H9 (cell line): ENCODE results near the gene MGMT. TPM values are rescaled to one million over a fixed set of nuclear protein-coding genes. Genes with fewer than 3 reads are reported as not detected.

Source experiments
- DNase-seq: peaks from one replicate; pipeline ENCODE4 v3.0.0-alpha.2; 2017
- H2AFZ ChIP-seq: one replicate; pipeline ENCODE4 v1.6.1; 2013; ENCODE audit warnings: mild to moderate bottlenecking, low read length, control low read depth, moderate library complexity
- H2AK5ac ChIP-seq: 2 replicates; pipeline ENCODE4 v1.6.1; 2013; ENCODE audit warnings: low read length, control low read depth, mixed read lengths; ENCODE audit not compliant: insufficient read length
- H2BK120ac ChIP-seq: one replicate; pipeline ENCODE4 v1.6.1; 2013; ENCODE audit warnings: low read depth, mild to moderate bottlenecking, low read length, control low read depth, inconsistent platforms; ENCODE audit not compliant: poor library complexity, severe bottlenecking
- H2BK12ac ChIP-seq: 2 replicates; pipeline ENCODE4 v1.6.1; 2013; ENCODE audit warnings: low read length, control low read depth, mixed read lengths, low read depth; ENCODE audit not compliant: insufficient read length
- H2BK15ac ChIP-seq: 2 replicates; pipeline ENCODE4 v1.6.1; 2013; ENCODE audit warnings: low read depth, low read length, control low read depth
- H2BK20ac ChIP-seq: one replicate; pipeline ENCODE4 v1.6.1; 2013; ENCODE audit warnings: low read depth, mild to moderate bottlenecking, low read length, control low read depth, inconsistent platforms; ENCODE audit not compliant: poor library complexity, severe bottlenecking
- H2BK5ac ChIP-seq: 2 replicates; pipeline ENCODE4 v1.6.1; 2013; ENCODE audit warnings: low read length, control low read depth, mixed read lengths; ENCODE audit not compliant: insufficient read length
- H3K14ac ChIP-seq: 2 replicates; pipeline ENCODE4 v1.6.1; 2013; ENCODE audit warnings: low read length, control low read depth; ENCODE audit not compliant: insufficient read depth
- H3K18ac ChIP-seq: 2 replicates; pipeline ENCODE4 v1.6.1; 2013; ENCODE audit warnings: low read depth, mild to moderate bottlenecking, mixed read lengths, low read length, control low read depth; ENCODE audit not compliant: insufficient read length
- H3K23ac ChIP-seq: 2 replicates; pipeline ENCODE4 v1.6.1; 2013; ENCODE audit warnings: low read length, control low read depth, mixed read lengths, low read depth; ENCODE audit not compliant: insufficient read length
- H3K23me2 ChIP-seq: 2 replicates; pipeline ENCODE4 v1.6.1; 2013; ENCODE audit warnings: low read depth, mild to moderate bottlenecking, mixed read lengths, low read length, control low read depth; ENCODE audit not compliant: insufficient read length, poor library complexity, severe bottlenecking
- H3K27ac ChIP-seq: 2 replicates; pipeline ENCODE4 v1.5.1; 2013; ENCODE audit warnings: low read length, control low read depth, mixed read lengths, low read depth; ENCODE audit not compliant: insufficient read length
- H3K27me3 ChIP-seq: 2 replicates; pipeline ENCODE4 v1.6.1; 2013; ENCODE audit warnings: low read length, control low read depth, inconsistent platforms; ENCODE audit not compliant: insufficient read depth
- H3K4ac ChIP-seq: 2 replicates; pipeline ENCODE4 v1.6.1; 2013; ENCODE audit warnings: low read depth, mild to moderate bottlenecking, control low read depth, inconsistent platforms, low read length, moderate library complexity
- H3K4me1 ChIP-seq: 2 replicates; pipeline ENCODE4 v1.6.1; 2013; ENCODE audit warnings: low read length, control low read depth, inconsistent platforms; ENCODE audit not compliant: insufficient read depth
- H3K4me2 ChIP-seq: 2 replicates; pipeline ENCODE4 v1.6.1; 2013; ENCODE audit warnings: low read length, control low read depth, mixed read lengths; ENCODE audit not compliant: insufficient read length, insufficient read depth
- H3K56ac ChIP-seq: 2 replicates; pipeline ENCODE4 v1.6.1; 2013; ENCODE audit warnings: low read depth, mild to moderate bottlenecking, mixed read lengths, low read length, control low read depth; ENCODE audit not compliant: insufficient read length
- H3K79me1 ChIP-seq: 2 replicates; pipeline ENCODE4 v1.6.1; 2013; ENCODE audit warnings: low read depth, mild to moderate bottlenecking, moderate library complexity, low read length, control low read depth, inconsistent platforms; ENCODE audit not compliant: insufficient read depth, poor library complexity, severe bottlenecking
- H3K79me2 ChIP-seq: 2 replicates; pipeline ENCODE4 v1.6.1; 2013; ENCODE audit warnings: low read length, control low read depth, inconsistent platforms; ENCODE audit not compliant: insufficient read depth
- H3K9ac ChIP-seq: 2 replicates; pipeline ENCODE4 v1.6.1; 2013; ENCODE audit warnings: low read length, control low read depth, mixed read lengths; ENCODE audit not compliant: insufficient read length; ENCODE audit errors: extremely low read depth
- H3K9me3 ChIP-seq: one replicate; pipeline ENCODE4 v1.6.1; 2013; ENCODE audit warnings: low read depth, low read length, inconsistent platforms; ENCODE audit not compliant: control insufficient read depth
- H3T11ph ChIP-seq: one replicate; pipeline ENCODE4 v1.6.1; 2013; ENCODE audit warnings: mild to moderate bottlenecking, low read length, control low read depth, inconsistent platforms
- H4K20me1 ChIP-seq: one replicate; pipeline ENCODE4 v1.6.1; 2013; ENCODE audit not compliant: control insufficient read depth, insufficient read length, insufficient read depth
- H4K5ac ChIP-seq: 2 replicates; pipeline ENCODE4 v1.6.1; 2013; ENCODE audit warnings: low read depth, mild to moderate bottlenecking, mixed read lengths, low read length, control low read depth; ENCODE audit not compliant: insufficient read length
- H4K8ac ChIP-seq: replicated peaks from 2 replicates; pipeline ENCODE4 v1.6.1; 2013; ENCODE audit warnings: low read length, control low read depth, mixed read lengths, low read depth; ENCODE audit not compliant: insufficient read length
- H4K91ac ChIP-seq: 2 replicates; pipeline ENCODE4 v1.6.1; 2013; ENCODE audit warnings: low read depth, mild to moderate bottlenecking, moderate library complexity, mixed read lengths, low read length, control low read depth; ENCODE audit not compliant: insufficient read length
- H3K27ac Mint-ChIP-seq, 3 experiments: 2 replicates in 2 of 3; 3 replicates in 1 of 3; pipeline ENCODE4 v1.8.0; 2020 to 2021; ENCODE audit warnings: mixed read lengths in 3 of 3, mild to moderate bottlenecking in 1 of 3, moderate library complexity in 1 of 3
- H3K27me3 Mint-ChIP-seq: 2 replicates; pipeline ENCODE4 v1.8.0; 2021; ENCODE audit warnings: low read depth, mild to moderate bottlenecking, moderate library complexity, mixed read lengths
- H3K36me3 Mint-ChIP-seq, 3 experiments: 2 replicates in 2 of 3; 3 replicates in 1 of 3; pipeline ENCODE4 v1.8.0; 2020 to 2021; ENCODE audit warnings: low read depth in 3 of 3, mixed read lengths in 3 of 3; ENCODE audit not compliant: insufficient read depth in 1 of 3
- H3K4me1 Mint-ChIP-seq, 2 experiments: 2 replicates each; pipeline ENCODE4 v1.8.0; 2020; ENCODE audit warnings: mixed read lengths in 2 of 2
- H3K4me3 Mint-ChIP-seq, 2 experiments: 2 replicates in 1 of 2; 3 replicates in 1 of 2; pipeline ENCODE4 v1.8.0; 2020 to 2021; ENCODE audit warnings: mild to moderate bottlenecking in 2 of 2, mixed read lengths in 2 of 2, moderate library complexity in 1 of 2
- H3K9me3 Mint-ChIP-seq, 2 experiments: 2 replicates in 1 of 2; 3 replicates in 1 of 2; pipeline ENCODE4 v1.8.0; 2020; ENCODE audit warnings: mild to moderate bottlenecking in 2 of 2, mixed read lengths in 2 of 2, moderate library complexity in 1 of 2
- WGBS: extraction: QIAGEN DNeasy Blood & Tissue Kit; methylation state at CpG from one replicate; pipeline ENCODE4 v1.1.7; 2013; ENCODE audit warnings: missing lambda C conversion rate, low lambda C conversion rate, mixed read lengths; ENCODE audit not compliant: insufficient read length; ENCODE audit errors: extremely low coverage; 5-methylcytosine and 5-hydroxymethylcytosine counted together
- total RNA-seq: library from RNA; stranded (reverse); gene quantifications from 2 replicates; pipeline ENCODE4 v1.2.1, GENCODE V29; 2021
- TF ChIP-seq, protein P1 (sequence below): fragments of 200-600 bp; sonication (generic); conservative IDR thresholded peaks from 3 replicates; pipeline ENCODE4 v1.8.0; 2021; ENCODE audit warnings: antibody characterized with exemption, mild to moderate bottlenecking

The MGMT gene
- total RNA-seq, 1 experiment from 2014 or later = 18.4 TPM

GRCh38 chr10:129570185-129570584 lies 103.1 kb downstream of the MGMT start:
- no peak overlapping the region for H4K91ac ChIP-seq
- H3K4me1 ChIP-seq = no peaks in the 10 kb centered on the region
- H3K36me3 Mint-ChIP-seq = peaks cover 0 to 1% (median 0%) of the 10 kb centered on the region in 3 experiments; a peak in 2 of 7 replicates
- H3K79me2 ChIP-seq = no peaks in the 10 kb centered on the region
- H3K56ac ChIP-seq = no peak overlapping the region
- no peak overlapping the region for H3K9ac ChIP-seq
- no peak overlapping the region for H2BK15ac ChIP-seq
- no peaks in the 10 kb centered on the region for H3K27me3 Mint-ChIP-seq
- no peaks in the 10 kb centered on the region for H3K27me3 ChIP-seq
- no peak overlapping the region for H3K23ac ChIP-seq
- H3K14ac ChIP-seq = no peak overlapping the region
- H3K27ac Mint-ChIP-seq = no peak overlapping the region
- H3K4me1 Mint-ChIP-seq = no peaks in the 10 kb centered on the region
- no peak overlapping the region for H2AK5ac ChIP-seq
- no peaks in the 10 kb centered on the region for H3K9me3 ChIP-seq
- no peaks in the 10 kb centered on the region for H4K20me1 ChIP-seq
- no peak overlapping the region for H2BK20ac ChIP-seq
- H3K27ac ChIP-seq = no peak overlapping the region
- H3K9me3 Mint-ChIP-seq = no peaks in the 10 kb centered on the region
- H2BK120ac ChIP-seq = no peak overlapping the region
- no peak overlapping the region for H2AFZ ChIP-seq
- H3K23me2 ChIP-seq = no peaks in the 10 kb centered on the region
- DNase-seq = no peak
- no peak overlapping the region for H3K4me2 ChIP-seq
- no peak overlapping the region for H3K4ac ChIP-seq
- H2BK12ac ChIP-seq = no peak overlapping the region
- H2BK5ac ChIP-seq = no peak overlapping the region
- no CpG with 5 or more reads among the region's 11 CpGs for WGBS
- TF ChIP-seq, protein P1, sequence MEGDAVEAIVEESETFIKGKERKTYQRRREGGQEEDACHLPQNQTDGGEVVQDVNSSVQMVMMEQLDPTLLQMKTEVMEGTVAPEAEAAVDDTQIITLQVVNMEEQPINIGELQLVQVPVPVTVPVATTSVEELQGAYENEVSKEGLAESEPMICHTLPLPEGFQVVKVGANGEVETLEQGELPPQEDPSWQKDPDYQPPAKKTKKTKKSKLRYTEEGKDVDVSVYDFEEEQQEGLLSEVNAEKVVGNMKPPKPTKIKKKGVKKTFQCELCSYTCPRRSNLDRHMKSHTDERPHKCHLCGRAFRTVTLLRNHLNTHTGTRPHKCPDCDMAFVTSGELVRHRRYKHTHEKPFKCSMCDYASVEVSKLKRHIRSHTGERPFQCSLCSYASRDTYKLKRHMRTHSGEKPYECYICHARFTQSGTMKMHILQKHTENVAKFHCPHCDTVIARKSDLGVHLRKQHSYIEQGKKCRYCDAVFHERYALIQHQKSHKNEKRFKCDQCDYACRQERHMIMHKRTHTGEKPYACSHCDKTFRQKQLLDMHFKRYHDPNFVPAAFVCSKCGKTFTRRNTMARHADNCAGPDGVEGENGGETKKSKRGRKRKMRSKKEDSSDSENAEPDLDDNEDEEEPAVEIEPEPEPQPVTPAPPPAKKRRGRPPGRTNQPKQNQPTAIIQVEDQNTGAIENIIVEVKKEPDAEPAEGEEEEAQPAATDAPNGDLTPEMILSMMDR = no peak
- H4K5ac ChIP-seq = no peak overlapping the region
- H3K4me3 Mint-ChIP-seq = no peak overlapping the region
- H3K79me1 ChIP-seq = no peaks in the 10 kb centered on the region
- H3K18ac ChIP-seq = no peak overlapping the region
- H4K8ac ChIP-seq = no peak overlapping the region
- no peak overlapping the region for H3T11ph ChIP-seq
